Measurements from ENCODE around the gene RAC2.

Gene RAC2

GRCh38 chr22:37267135-37267587 lies 23.1 kb upstream of the RAC2 start:
- Mint-ChIP-seq H3K4me1 (peaks cover 54% of the 10 kb centered on the region), H3K9me3 (peaks cover 5% of the 10 kb centered on the region), H3K36me3 (peaks cover 12% of the 10 kb centered on the region), H3K27ac (peak overlapping the region; percentile 96), H3K4me3 (peak overlapping the region; percentile 90)
- DNase-seq (ENCODE audit: low spot score in 2 of 2), result peak; percentile 79 to 93
- peak; percentile 92 for ATAC-seq

- Mint-ChIP-seq H3K4me1 (peaks cover 51% of the 10 kb centered on the region), H3K9me3 (peaks cover 5% of the 10 kb centered on the region), H3K27ac (peak overlapping the region; percentile 96), H3K36me3 (peaks cover 13% of the 10 kb centered on the region), H3K4me3 (peak overlapping the region; percentile 90)
- DNase-seq (ENCODE audit: low spot score in 2 of 2) (no peak), ATAC-seq (peak; percentile 51)
These were observed 22.6 kb upstream of the RAC2 start for GRCh38 chr22:37266581-37267134.

DNA sequence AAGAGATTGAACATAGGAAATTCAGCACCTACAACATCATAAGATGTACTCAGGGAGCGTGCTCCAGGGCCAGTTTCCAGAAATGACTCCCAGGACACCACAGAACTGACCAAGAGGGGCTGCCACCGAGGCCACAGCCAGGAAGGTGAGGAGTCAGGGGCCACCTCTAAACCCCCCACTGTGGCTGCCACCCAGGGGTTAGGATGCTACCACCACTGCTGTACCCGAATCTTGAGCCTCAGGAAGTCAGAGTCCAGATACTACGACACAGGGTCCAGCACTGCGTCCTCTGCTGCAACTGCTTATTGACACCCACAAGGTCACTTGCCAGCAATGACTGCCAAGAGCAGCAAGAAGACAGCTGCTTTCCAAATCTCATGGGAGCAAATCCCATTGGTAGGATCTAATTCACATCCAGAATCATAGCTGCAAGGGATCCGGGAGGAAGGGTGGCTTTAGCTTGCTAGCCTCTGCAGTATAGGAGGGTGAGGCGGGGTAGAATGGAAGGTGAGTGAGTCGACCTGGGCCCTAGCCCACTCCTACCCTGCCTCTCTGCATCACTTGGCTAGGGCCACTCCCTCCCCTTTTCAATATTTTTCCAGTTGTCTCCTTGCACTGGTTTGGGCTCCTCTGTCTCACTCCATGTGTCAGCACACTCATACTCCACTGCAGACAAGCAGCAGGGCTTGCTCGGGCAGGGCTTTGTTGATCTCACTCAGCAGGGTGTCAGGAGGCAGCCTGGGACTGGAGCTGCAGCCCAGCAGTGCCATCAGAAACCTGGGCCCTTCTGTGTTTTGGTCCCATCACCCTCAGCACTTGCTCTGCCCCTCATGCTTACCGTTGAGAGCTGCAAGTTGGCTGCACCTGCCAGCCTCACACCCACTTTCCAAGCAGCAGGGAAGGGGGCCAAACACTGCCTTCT lies 20.2 kb upstream of the RAC2 start:
- ATAC-seq (no peak), DNase-seq (ENCODE audit: low spot score in 2 of 2) (no peak)
- no peak overlapping the region for H3K4me3 Mint-ChIP-seq
- H3K4me1 Mint-ChIP-seq, result peaks cover 44% of the 10 kb centered on the region
- peaks cover 13% of the 10 kb centered on the region for H3K36me3 Mint-ChIP-seq
- H3K9me3 Mint-ChIP-seq, result peaks cover 3% of the 10 kb centered on the region
- H3K27ac Mint-ChIP-seq, result no peak overlapping the region

GRCh38 chr22:37262346-37262745 lies 18.3 kb upstream of the RAC2 start:
- ATAC-seq, result no peak
- H3K4me1 Mint-ChIP-seq, result peaks cover 34% of the 10 kb centered on the region
- H3K4me3 Mint-ChIP-seq, result no peak overlapping the region
- H3K27ac Mint-ChIP-seq, result no peak overlapping the region
- peaks cover 3% of the 10 kb centered on the region for H3K9me3 Mint-ChIP-seq
- no peak for DNase-seq (ENCODE audit: low spot score in 2 of 2)
- H3K36me3 Mint-ChIP-seq, result peaks cover 10% of the 10 kb centered on the region

DNA sequence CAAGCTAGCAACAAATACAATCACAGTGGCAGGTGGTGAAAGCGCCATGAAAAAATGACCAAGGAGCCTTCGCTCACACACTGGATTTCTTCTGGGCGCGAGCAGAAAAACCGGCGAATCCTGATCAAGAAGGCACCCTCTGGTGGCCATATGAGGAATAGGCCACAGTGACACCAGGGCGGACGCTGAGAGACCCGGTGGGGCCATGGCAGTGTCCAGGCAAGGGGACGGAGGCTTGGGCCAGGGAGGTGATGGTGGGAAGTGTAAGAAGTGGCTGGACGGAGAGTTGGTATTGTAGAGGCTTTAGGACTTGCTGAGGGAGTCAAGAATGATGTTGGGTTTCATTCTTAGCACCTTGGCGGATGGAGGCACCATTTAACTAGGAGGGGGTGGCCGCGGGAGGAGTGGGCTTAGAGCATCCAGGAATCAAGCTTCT lies 16.9 kb upstream of the RAC2 start:
- Mint-ChIP-seq H3K9me3 (peaks cover 3% of the 10 kb centered on the region), H3K27ac (peak overlapping the region; percentile 78), H3K4me1 (peaks cover 31% of the 10 kb centered on the region), H3K4me3 (peak overlapping the region; percentile 6), H3K36me3 (peaks cover 6% of the 10 kb centered on the region)
- DNase-seq (ENCODE audit: low spot score in 2 of 2), result peak; percentile 60 to 80
- peak; percentile 82 for ATAC-seq

- H3K9me3 Mint-ChIP-seq, result peaks cover 3% of the 10 kb centered on the region
- peak overlapping the region; percentile 19 for H3K4me3 Mint-ChIP-seq
- H3K36me3 Mint-ChIP-seq, result peaks cover 6% of the 10 kb centered on the region
- H3K4me1 Mint-ChIP-seq, result peaks cover 37% of the 10 kb centered on the region
- H3K27ac Mint-ChIP-seq, result peak overlapping the region; percentile 78
- DNase-seq (ENCODE audit: low spot score in 2 of 2) (no peak), ATAC-seq (no peak)
These were observed 16.2 kb upstream of the RAC2 start for GRCh38 chr22:37260155-37260795.

DNA sequence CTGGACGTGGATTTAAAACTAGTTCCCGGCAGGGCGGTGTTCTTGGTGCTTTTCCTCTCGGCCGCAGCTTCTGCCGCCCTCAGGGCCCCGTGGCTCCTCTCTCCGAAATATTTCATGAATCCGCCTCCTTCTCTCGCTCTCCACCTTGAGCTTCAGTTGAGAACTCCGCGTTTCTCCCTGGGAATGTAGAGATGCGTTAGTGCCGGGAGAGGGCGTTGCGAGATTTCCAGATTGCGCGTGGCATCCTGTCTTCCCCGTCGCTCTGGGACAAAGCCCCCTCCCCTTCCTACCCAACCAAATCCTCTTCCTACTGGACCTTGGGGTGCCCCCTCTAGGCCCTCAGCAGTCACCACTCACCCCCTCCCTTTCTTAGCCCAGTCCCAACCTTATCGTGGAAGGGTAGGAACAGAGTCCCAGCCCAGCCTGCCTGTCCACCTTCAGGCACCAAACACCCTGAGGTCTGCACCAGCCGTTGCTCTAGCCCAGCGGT lies 15.5 kb upstream of the RAC2 start:
- ATAC-seq (no peak), DNase-seq (ENCODE audit: low spot score in 2 of 2) (no peak)
- Mint-ChIP-seq H3K27ac (peak overlapping the region; percentile 34), H3K9me3 (peaks cover 3% of the 10 kb centered on the region), H3K4me3 (peak overlapping the region; percentile 19), H3K36me3 (peaks cover 6% of the 10 kb centered on the region), H3K4me1 (peaks cover 40% of the 10 kb centered on the region)

DNA sequence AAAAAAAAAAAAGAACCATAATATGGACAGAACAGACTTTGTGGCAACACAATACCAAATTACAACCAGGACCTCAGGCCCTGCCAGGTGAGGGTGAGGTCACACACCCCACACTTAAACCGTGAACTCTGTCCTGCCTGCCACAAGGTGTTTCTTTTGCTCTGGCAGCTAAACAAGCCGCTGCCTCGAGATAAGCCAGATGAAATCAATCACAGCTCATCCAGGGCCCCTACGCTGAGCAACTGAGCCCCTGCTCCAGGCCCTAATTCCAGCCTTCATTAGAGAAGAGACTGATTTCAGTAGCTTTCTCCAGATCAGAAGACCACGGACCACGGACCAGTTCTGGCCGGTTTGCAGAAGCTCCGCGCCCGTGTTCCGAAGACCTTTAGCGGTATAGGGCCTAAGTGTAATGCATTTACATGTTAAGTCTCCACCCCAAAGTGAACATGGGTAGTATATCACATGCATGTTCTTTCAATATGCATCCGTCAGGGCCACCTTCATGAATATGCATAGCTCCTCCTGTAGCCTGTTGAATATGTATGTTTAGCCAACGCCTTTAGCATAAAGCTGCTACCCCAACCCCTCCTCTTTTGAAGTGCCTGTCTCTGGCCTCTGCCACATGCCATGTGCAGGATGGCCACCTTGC lies 14.8 kb upstream of the RAC2 start:
- ATAC-seq (no peak), DNase-seq (ENCODE audit: low spot score in 2 of 2) (no peak)
- H3K36me3 Mint-ChIP-seq, result peaks cover 6% of the 10 kb centered on the region
- H3K4me3 Mint-ChIP-seq, result no peak overlapping the region
- H3K4me1 Mint-ChIP-seq, result peaks cover 40% of the 10 kb centered on the region
- H3K27ac Mint-ChIP-seq, result no peak overlapping the region
- no peaks in the 10 kb centered on the region for H3K9me3 Mint-ChIP-seq

GRCh38 chr22:37258005-37258752 lies 14.1 kb upstream of the RAC2 start:
- H3K4me1 Mint-ChIP-seq, result peaks cover 40% of the 10 kb centered on the region
- no peaks in the 10 kb centered on the region for H3K9me3 Mint-ChIP-seq
- H3K27ac Mint-ChIP-seq, result no peak overlapping the region
- peaks cover 6% of the 10 kb centered on the region for H3K36me3 Mint-ChIP-seq
- ATAC-seq (no peak), DNase-seq (ENCODE audit: low spot score in 2 of 2) (no peak)
- no peak overlapping the region for H3K4me3 Mint-ChIP-seq

- peak overlapping the region; percentile 12 for H3K4me3 Mint-ChIP-seq
- no peaks in the 10 kb centered on the region for H3K36me3 Mint-ChIP-seq
- DNase-seq (ENCODE audit: low spot score in 2 of 2) (no peak), ATAC-seq (no peak)
- H3K27ac Mint-ChIP-seq, result peak overlapping the region; percentile 91
- H3K9me3 Mint-ChIP-seq, result no peaks in the 10 kb centered on the region
- peaks cover 37% of the 10 kb centered on the region for H3K4me1 Mint-ChIP-seq
These were observed 12.1 kb upstream of the RAC2 start for GRCh38 chr22:37256075-37256726.

GRCh38 chr22:37255558-37256006 lies 11.5 kb upstream of the RAC2 start:
- ATAC-seq (no peak), DNase-seq (ENCODE audit: low spot score in 2 of 2) (no peak)
- H3K9me3 Mint-ChIP-seq, result no peaks in the 10 kb centered on the region
- no peaks in the 10 kb centered on the region for H3K36me3 Mint-ChIP-seq
- H3K4me1 Mint-ChIP-seq, result peaks cover 31% of the 10 kb centered on the region
- H3K27ac Mint-ChIP-seq, result peak overlapping the region; percentile 91
- H3K4me3 Mint-ChIP-seq, result peak overlapping the region; percentile 12

- Mint-ChIP-seq H3K9me3 (no peaks in the 10 kb centered on the region), H3K27ac (peak overlapping the region; percentile 91), H3K4me1 (peaks cover 32% of the 10 kb centered on the region), H3K4me3 (no peak overlapping the region), H3K36me3 (no peaks in the 10 kb centered on the region)
- DNase-seq (ENCODE audit: low spot score in 2 of 2) (no peak), ATAC-seq (no peak)
These were observed 10.8 kb upstream of the RAC2 start for GRCh38 chr22:37254867-37255233.

GRCh38 chr22:37254209-37254866 lies 10.3 kb upstream of the RAC2 start:
- Mint-ChIP-seq H3K36me3 (no peaks in the 10 kb centered on the region), H3K4me1 (peaks cover 30% of the 10 kb centered on the region), H3K4me3 (no peak overlapping the region), H3K27ac (no peak overlapping the region), H3K9me3 (no peaks in the 10 kb centered on the region)
- DNase-seq (ENCODE audit: low spot score in 2 of 2) (no peak), ATAC-seq (no peak)

All from stimulated activated effector memory CD8-positive, alpha-beta T cell treated with anti-CD3 and anti-CD28 coated beads, Interleukin-12 subunit alpha, Interleukin-12 subunit beta, amount 100 ng/mL, for 72 hours (primary cell).